Fibroblast of upper back skin (primary cell): ENCODE measurements around the gene ZNF782.
"Not testable (repeated sequence)": the region's sequence is repeated elsewhere in the genome, so short reads cannot be mapped to it uniquely, and the experiment has no call there.

Source experiments
- DNase-seq: peaks from one replicate; pipeline ENCODE4 v3.0.0-alpha.2; 2013

The ZNF782 gene

DNA sequence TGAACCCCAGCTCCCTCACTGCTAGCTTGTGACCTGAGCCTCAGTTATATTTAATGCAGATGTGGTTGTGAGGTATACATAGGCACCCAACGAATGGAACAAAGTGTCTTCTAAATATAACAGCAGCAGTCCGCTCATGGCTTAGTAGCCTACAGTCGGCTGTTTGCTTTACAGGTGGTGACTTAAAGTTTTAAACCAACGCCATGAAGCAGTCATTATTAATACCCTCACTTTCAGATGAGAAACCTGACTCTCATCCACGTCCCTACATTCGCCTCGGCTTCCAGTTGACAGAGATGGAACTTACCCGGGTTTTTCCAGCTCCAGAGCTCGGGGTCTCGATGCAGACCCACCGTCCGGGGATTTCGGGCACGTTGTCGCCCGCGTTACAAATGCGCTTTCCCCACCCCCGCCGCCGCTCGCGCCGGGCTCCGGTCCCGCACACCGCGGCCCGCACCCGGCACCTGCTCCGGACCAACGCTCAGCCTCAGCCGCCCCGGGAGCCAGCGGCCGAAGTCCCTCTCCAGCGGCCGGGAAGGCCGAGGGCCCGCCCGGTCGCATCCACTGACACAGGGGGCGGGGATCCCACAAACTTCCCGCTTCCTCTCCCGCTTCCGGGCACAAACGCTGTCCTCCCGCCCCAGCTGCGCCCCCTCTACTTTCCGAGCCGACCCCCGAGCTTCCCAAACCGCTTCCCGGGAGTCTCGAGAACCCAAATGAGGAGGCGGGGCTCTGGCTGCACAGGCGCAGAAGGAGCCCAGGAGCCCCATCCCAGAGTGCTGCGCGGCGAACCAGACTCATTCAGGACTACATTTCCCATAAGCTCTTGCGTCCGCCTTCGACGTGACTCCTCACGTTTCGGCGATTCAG is at the start of gene ZNF782:
Gene ZNF782, minus strand, starts transcription at position 734 of the 870 bp plus-strand sequence. CDS start 2,553 bp downstream, outside the sequence.
- DNase-seq = peak; percentile 94

DNA sequence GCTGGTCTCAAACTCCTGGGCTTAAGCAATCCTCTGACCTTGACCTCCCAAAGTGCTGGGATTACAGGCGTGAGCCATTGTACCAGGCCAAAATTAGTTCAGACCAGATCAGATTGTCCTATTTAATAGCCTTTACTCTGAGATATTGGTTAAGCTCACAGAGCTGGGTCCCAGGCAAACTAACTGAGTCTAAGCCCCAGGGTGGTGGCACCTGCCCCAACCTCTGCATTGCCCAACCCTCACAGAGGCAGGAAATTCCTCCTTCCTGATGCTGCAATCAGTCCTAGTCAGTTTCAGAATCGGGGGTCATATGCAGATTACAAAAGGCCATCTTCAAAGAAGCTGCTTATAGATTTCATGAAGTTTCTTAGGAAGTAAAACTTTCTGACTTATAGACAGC is 45.7 kb upstream of the ZNF782 start:
- DNase-seq = not testable (repeated sequence)

DNA sequence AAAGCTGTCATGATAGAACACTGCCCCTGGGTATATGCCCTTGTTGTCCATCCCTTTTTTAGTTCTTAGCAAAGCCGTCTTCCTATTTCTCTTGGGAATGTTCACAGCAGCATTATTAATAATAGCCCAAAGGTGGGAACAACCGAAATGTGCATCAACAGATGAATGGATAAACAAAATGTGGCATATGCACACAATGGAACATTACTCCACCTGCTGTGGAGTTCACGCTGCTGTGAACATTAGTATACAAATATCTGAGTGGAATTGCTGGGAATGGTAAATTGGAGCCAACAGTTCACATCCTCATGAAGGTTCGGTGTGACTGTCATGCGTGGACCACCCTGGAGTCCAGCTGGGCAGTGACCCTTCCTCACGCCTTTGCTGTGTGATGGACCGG is 37.8 kb upstream of the ZNF782 start:
- DNase-seq = no peak

DNA sequence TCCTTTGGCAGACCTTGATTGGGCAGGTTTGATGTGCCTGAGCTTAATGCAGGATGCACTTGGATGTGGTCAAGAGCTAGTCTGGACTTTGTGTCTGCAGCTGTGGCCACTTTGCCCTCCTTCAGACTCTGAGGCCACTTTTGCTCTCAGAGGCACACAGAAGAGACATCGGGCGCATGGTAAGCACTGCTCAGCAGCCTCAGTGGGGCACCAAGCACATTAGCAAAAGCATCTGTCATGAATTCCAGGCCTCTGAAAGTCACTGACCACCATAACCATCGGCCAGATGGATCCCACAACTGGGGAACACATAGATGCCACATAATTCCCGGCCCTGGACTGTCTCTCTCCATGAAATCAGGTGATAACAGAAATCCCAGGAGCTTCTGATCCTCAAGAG is 34.3 kb upstream of the ZNF782 start:
- DNase-seq = no peak

DNA sequence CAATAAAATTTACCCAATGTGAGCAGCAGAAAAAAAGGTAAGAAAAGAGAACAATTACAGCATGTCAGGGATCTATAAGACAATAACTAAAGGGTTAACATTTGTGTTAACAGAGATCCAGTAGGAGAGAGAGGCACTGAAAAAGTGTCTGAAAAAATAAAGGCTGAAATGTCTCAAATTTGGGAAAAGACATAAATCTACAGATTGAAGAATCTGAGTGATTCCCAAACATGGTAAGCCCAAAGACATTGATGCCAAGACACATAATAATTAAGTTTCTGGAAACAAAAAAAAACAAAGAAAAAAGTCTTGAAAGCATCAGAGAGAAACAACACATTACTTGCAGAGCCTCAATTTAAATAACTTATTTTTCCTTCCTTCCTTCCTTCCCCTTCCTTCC is 31.1 kb upstream of the ZNF782 start:
- no peak for DNase-seq

DNA sequence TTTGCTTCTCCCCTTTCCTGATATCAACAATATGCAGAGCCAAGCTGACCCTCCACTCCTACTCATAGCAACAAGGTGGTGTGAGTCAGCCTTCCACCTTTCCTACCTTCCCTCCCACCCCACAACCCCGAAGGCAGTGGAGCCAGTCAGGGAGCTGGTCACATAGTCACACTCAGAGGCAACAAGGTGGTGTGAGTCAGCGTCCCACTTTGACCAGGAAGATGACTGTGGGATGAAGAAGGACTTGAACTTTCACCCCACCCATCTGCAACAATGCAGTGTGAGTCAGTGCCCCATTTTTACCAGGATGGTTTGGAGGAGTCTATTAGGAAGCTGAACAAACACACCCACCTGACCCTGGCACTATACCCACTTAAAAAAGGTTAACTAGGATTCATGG is 30.1 kb upstream of the ZNF782 start:
- DNase-seq = peak; percentile 28

DNA sequence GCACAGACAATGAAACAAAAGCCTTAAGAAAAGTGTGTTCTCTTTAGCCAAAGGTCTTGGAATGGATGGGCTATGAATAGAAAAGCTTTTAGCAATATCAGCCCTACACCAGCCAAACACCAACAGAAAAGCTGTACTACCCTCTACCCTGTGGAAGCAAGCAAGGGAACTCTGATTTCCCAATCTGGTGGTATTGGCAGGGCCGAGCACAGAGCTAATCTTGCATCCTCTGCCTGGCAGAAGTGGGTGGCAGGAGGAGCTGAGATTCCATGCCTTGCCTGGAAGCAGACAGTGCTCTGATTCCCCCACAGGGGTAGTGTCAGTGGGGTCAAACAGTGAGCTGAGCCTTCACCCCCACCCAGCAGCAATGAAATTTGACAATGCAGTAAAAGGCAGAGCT is 29.6 kb upstream of the ZNF782 start:
- DNase-seq = no peak

DNA sequence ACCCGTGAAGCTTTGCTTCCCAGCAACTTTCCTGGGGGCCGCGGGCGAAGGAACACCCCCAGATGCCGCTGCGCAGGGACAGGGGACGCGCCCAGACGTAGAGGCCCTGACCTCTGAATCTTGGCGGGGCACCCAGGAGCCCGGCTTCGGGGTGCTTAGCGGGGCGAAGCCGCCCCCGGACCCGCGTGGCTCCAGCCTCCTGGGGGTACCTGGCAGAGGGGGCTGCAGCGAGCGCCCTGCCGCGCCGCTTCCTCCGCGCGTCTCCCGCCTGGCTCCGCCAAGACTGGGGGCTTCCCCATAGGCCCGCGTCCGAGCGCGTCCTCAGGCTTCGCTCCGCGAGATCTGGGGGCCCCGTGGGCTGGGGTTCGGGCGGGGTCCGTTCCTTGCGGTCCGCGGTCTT is 23.0 kb upstream of the ZNF782 start:
- no peak for DNase-seq

DNA sequence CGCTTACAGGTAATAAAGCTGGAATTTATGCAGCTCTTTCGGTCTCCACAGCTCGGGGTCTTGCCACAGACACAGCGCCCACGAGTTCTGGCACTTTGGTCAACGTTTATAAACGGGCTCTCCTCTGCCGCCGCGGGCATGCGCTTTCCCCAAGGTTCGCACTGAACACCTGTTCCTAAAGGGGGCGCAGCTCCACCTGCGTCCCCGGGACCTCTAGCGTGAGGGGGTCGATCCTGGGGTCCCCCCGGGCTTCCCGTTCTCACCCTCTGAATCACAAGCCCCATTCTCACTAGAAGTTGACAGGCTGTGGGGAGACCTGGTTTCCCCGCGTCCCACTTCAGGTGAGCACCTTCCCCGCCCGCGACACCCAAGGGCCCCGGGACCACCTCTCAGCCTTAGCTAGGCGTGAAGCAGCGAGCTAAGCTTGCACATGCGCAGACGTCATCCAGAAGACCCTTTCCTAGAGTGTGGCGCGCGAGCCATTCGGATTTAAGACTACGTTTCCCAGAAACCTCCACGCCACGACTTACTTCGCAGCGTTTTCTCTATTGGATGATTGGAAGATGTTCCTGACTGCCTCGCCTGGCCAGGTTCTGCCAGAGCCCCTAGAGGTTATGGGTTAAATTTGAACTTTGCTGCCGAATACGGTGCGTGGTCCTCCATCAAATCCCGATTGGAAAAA is 21.3 kb upstream of the ZNF782 start:
- DNase-seq = peak; percentile 69

DNA sequence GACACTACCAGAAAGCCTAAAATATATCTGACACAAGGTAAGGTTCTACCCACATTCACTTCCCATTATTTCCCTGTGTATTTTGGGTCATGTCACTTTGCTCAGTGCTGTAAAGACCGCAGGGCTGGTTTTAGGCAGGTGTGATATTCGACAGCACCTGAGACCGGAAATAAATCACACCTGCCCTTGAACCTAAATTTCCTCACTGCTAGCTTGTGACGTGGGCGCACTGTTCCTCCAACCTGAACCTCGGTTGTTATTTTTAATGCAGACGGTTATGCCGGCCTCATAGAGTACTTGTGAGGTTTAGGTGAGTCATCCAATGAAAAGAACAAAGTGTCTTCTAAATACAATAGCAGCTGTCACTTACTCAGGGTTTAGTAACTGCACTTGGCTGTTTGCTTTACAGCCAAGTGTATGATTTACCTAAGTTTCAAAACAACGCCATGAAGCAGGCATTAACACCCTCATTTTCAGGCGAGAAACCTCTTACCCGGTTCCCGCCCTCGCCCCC is 20.7 kb upstream of the ZNF782 start:
- no peak for DNase-seq

DNA sequence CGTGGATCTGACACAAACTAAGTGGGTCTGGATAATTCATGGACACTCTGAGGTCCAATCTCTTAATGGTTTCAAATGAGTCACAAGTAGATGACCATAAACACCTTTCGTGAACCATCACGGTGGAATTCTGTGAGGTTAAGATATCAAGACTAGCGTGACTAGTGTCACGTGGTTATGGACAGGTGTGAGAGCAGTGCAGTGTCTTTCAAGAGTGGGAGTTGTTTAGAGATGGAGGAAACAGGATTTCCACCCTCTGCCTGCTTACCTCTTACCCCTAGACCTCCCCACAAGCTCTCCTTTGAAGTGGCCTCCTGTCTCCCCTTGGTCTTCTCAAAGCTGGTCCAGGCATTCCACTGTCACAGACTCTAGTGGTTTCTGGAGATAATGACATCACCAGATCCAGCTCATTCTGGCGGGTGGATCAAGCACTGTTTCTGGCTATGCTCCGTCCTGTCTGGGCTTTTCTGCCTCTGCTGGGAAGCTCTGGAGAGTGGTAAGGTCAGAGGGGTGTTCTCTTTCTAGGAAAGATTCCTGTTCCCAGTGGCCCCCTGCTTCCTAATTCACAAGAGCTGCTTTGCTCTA is 20.0 kb upstream of the ZNF782 start:
- no peak for DNase-seq

DNA sequence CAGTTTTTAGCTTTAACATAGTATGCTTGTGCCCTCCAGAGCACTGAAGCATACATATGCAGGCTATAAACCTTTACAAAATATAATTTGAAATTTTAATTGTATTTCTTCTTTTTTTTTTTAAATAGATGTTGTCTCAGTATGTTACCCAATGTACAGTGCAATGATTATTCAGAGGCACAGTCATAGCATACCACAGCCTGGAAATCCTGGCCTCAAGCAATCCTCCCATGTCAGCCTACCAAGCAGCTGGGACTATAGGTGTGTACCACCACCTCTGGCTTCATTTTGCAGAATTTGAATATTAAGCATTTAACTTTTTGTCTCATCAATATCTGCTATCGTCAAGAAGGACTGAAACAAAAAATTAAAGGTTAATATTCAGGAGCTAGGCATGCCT is 16.9 kb upstream of the ZNF782 start:
- DNase-seq = no peak

DNA sequence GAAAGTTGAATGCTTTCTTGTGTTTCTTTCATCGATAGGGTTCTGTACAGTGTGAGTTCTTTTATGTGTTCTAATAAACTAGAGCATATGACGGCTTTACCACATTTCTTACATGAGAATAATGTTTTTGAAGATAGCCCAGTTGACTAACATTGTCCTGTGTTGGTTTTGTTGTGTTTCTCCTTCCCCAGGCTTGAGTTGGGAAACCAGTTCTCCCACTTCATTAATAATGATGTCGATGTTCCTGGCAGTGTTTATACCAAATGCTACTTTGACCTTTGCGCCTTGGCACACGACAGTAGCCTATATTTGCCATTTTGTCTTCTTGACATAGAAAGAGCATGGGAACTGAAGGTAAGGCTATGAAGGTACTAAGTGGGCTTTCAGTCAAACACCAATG is 14.4 kb upstream of the ZNF782 start:
- DNase-seq = no peak

DNA sequence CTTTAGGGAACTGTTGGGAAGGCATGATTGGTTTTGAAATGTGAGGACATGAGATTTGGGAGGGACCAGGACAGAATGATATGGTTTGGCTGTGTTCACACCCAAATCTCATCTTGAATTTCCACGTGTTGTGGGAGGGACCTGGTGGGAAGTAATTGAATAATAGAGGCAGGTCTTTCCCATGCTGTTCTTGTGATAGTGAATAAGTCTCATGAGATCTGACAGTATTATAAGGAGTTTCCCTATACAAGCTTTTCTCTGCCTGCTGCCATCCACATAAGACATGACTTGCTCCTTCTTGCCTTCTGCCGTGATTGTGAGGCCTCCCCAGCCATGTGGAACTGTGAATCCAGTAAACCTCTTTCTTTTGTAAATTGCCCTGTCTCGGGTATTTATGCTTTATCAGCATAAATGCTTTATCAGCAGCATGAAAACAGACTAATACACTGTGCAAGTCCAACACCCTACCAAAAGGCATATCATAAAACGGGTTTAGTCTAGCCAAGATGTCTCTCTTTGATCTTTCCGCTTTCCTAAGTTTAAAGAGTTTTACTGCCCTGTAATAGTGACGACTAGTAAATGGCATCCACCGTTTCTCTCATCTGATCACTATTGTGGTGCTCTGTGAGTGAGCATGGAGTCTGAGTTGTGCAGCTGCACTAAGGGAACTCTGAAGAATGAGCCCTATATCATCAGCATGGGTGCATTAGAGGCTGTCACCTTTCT is 12.9 kb upstream of the ZNF782 start:
- DNase-seq = no peak

DNA sequence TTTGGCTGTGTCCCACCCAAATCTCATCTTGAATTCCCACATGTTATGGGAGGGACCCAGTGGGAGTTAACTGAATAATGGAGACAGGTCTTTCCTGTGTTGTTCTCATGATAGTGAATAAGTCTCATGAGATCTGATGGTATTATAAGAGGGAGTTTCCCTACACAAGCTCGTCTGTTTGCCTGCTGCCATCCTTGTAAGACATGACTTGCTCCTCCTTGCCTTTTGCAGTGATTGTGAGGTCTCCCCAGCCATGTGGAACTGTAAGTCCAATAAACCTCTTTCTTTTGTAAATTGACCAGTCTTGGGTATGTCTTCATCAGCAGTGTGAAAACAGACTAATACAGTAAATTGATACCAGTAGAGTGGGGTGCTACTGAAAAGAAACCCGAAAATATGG is 10.9 kb upstream of the ZNF782 start:
- not testable (repeated sequence) for DNase-seq

DNA sequence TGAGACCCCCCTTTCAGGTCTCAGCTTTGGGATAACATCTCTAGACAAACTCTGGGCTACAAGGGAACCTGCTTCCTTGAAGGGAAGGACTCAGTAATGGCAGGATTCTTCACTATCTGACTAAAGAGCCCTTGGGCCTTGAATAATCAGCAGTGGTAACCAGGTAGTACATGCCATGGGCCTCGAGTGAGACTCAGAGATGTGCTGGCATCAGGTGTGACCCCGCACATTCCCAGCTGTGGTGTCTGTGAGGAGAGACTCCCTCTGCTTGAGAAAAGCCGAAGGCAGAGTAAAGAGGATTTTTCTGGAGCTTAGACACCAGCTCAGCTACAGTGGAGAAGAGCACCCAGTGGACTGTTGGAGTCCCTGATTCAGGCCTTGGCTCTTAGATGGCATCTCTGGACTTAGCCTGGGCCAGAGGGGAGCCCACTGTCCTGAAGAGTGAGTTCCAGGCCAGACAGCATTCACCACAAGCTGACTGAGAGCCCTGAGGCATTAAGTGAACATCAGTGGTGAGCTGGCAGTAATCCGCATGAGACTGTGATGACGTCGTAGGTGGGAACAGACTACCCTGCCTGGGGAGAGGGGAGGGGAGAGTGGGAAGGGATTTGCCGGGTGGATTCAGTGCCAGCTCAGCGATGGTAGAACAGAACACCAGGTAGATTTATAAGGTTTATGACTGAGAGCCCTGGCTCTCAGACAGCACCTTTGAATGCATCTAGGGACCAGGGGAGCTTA is 5.3 kb upstream of the ZNF782 start:
- peak; percentile 53 for DNase-seq

DNA sequence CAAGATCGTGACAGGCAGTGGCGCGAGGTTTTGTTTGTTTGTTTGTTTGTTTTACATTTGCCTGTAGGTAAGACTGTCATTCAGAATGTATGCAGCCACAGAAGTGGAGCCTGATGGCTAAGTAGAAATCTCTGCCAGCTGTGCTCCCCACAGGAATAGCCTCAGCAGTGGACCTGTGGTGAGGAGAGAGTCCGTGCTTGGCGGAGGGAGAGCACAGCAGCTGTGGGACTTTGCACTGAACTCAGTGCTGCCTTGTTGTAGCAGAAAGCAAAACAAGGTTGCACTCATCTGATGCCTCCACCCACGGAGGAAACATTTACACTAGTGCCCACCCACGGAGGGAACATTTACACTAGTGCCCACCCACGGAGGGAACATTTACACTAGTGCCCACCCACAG is 4.4 kb upstream of the ZNF782 start:
- DNase-seq = no peak

DNA sequence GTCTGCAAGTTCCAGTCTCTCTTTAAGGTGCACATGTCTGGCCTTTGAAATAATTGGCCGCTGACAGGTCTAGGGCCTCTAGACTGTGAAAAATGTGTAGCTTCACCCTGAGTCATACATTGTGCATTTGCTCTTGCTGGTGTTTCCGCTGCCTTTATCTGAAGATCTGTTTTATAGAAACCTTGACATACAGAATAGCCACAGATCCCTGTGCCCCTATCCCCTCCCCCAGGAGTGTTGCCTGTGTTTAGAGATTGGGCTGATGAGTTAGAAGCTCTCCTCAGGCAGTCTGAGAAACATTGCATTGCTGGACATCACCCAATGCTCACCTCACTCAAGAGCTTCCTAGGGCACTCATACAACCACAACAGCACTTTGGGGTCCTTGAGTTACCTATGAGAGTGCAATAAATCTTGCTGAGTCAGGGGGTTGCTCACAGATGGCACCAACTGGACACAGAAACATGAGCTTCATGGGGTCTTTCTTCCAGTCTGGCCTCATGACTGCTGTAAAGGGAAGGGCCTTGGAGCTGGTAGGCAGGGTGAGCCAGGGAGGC is 3.8 kb upstream of the ZNF782 start:
- DNase-seq = peak; percentile 82

DNA sequence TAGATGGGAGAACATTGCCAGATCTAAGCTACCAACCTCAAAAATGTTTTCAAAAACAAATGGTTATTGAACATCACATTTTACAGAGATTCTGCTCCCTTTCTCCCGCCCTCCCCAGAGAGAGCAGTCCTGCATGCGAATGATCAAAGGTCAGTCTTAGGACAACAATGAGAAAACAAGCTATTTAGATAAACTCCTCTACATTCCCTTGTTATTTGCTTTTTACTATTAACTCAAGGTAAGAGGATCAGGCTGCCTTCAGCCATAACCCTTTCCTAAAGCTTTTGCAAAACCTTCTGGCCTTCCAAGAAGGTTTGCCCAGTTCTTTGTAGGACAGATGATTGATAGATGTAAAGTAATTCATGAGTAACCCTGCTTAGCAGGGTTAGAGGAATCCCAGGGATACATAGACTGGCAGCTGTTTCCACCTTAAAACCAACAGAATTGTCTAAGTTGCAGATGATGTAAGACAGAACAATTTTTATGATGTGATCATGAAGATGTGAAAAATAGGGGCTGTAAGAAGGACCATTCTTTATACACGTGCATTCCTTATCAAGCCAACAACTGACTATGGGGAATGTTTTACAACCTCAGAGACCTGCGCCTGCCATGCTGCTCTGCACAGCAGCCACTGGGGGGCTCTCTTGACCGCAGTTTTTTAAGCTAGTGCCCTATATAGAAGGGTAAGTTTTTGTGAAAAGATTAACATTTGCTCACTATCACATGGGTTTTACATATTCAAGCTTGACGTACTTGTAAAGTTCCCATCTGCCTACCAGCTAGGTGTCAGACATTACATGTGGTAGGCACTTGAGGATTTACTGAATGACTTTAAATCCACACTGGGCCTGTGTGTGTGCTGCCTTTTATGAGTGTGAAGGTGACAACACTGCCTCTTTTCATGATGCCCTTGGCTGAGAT is 2.3 kb upstream of the ZNF782 start:
- peak; percentile 67 for DNase-seq

DNA sequence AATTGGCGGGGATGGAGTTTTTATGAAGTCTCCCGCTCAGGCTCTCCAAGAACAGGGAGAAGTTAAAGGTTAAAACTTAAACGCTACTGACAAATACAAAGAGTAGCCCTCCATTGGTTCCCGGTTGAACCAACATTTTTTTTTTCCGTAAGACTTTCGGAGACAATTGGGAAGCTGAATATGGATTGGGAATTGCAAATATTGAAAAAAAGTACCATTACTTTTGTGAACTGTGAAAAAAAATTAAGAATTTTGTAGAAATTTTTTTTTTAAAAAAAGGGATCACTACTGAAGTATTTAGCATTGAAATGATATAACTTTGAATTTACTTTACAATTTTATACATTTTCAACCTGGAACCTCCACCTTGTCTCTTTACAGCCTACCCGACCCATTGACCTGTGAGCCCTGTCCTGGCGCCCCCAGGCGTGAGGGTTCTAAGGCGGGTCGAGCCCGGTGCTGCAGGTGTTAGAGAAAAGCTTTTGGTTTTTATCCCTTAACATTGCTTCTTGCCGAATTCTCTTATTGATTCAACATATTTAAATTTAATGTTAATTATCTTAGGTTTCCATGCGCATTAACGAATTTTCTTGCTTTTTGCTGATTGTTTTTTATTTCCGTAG is 448 bp upstream of the ZNF782 start:
- no peak for DNase-seq
